SU-DHL-6 (cell line): ENCODE results near the gene FRRS1L.
A peak's percentile ranks its signal among the peaks of the same experiment; 100 is the strongest.

Experiments
- H2AFZ ChIP-seq: fragments of 200-600 bp; sonication (generic); 2 replicates; pipeline ENCODE4 v1.6.1; 2014; ENCODE audit warnings: low read depth, mild to moderate bottlenecking, moderate library complexity, mixed read lengths, antibody characterized with exemption, low read length; ENCODE audit not compliant: severe bottlenecking
- H3F3A ChIP-seq: fragments of 200-600 bp; shearing (Covaris generic); 2 replicates; pipeline ENCODE4 v1.6.0; 2016; ENCODE audit warnings: antibody characterized with exemption, mild to moderate bottlenecking; ENCODE audit not compliant: insufficient read depth
- H3K27ac ChIP-seq: fragments of 200-600 bp; sonication (generic); 2 replicates; pipeline ENCODE4 v1.5.1; 2016; ENCODE audit warnings: low read depth, mild to moderate bottlenecking, low read length, moderate library complexity, mixed read lengths
- H3K27me3 ChIP-seq: fragments of 200-600 bp; sonication (generic), shearing (Covaris generic); 2 replicates; pipeline ENCODE4 v1.6.0; 2014; ENCODE audit warnings: mild to moderate bottlenecking, low read length
- H3K36me3 ChIP-seq: fragments of 200-600 bp; sonication (generic); 2 replicates; pipeline ENCODE4 v1.6.1; 2014; ENCODE audit warnings: mild to moderate bottlenecking, low read length, mixed read lengths
- H3K4me2 ChIP-seq: fragments of 300-600, 200-600 bp; shearing (Covaris generic), sonication (generic); 2 replicates; pipeline ENCODE4 v1.6.0; 2014; ENCODE audit warnings: low read length, low read depth, mild to moderate bottlenecking; ENCODE audit not compliant: poor library complexity, severe bottlenecking
- H3K4me3 ChIP-seq: fragments of 200-600 bp; sonication (generic); 2 replicates; pipeline ENCODE4 v1.5.1; 2014; ENCODE audit warnings: antibody characterized with exemption, low read length, mild to moderate bottlenecking, mixed read lengths; ENCODE audit not compliant: insufficient read depth, poor library complexity, severe bottlenecking
- H3K79me2 ChIP-seq: fragments of 200-600 bp; sonication (generic); 2 replicates; pipeline ENCODE4 v1.6.1; 2014; ENCODE audit warnings: mild to moderate bottlenecking, low read length, moderate library complexity; ENCODE audit not compliant: insufficient read depth
- H3K9ac ChIP-seq: fragments of 200-600 bp; sonication (generic); 2 replicates; pipeline ENCODE4 v1.7.0; 2014; ENCODE audit warnings: mild to moderate bottlenecking, low read length
- H3K9me2 ChIP-seq: fragments of 200-600 bp; sonication (generic); replicated peaks from 2 replicates; pipeline ENCODE4 v1.6.1; 2014; ENCODE audit warnings: low read length; ENCODE audit not compliant: insufficient read depth
- H3K9me3 ChIP-seq: fragments of 200-600 bp; sonication (generic); 2 replicates; pipeline ENCODE4 v1.6.1; 2014; ENCODE audit warnings: low read length, mixed read lengths; ENCODE audit not compliant: insufficient read depth
- H4K20me1 ChIP-seq: fragments of 200-600 bp; sonication (generic); 2 replicates; pipeline ENCODE4 v1.6.1; 2014; ENCODE audit warnings: low read depth, mild to moderate bottlenecking, antibody characterized with exemption, low read length, moderate library complexity, mixed read lengths
- CTCF ChIP-seq: fragments of 200-600 bp; sonication (generic); IDR thresholded peaks from one replicate; pipeline ENCODE4 v1.5.1; 2017; ENCODE audit warnings: antibody characterized with exemption, mild to moderate bottlenecking, low read length, moderate library complexity; ENCODE audit not compliant: insufficient read depth, poor library complexity, severe bottlenecking
- EZH2phosphoT487 ChIP-seq: fragments of 200-600 bp; sonication (generic), shearing (Covaris generic); conservative IDR thresholded peaks from 2 replicates; pipeline ENCODE4 v1.6.1; 2018; ENCODE audit warnings: mild to moderate bottlenecking, antibody characterized with exemption, low read length, moderate library complexity, mixed read lengths

The FRRS1L gene

GRCh38 chr9:109143881-109144562 lies 23.0 kb downstream of the FRRS1L start:
- no peak for TF ChIP-seq EZH2phosphoT487
- peak; percentile 11 for TF ChIP-seq CTCF
- no peak overlapping the region for H3K4me2 ChIP-seq
- H3K9ac ChIP-seq, result no peak overlapping the region
- no peaks in the 10 kb centered on the region for H3F3A ChIP-seq
- H3K9me2 ChIP-seq, result no peaks in the 10 kb centered on the region
- H3K27me3 ChIP-seq, result no peaks in the 10 kb centered on the region
- H3K4me3 ChIP-seq, result no peak overlapping the region
- H3K79me2 ChIP-seq, result no peaks in the 10 kb centered on the region
- H3K36me3 ChIP-seq, result no peaks in the 10 kb centered on the region
- H4K20me1 ChIP-seq, result no peaks in the 10 kb centered on the region
- H2AFZ ChIP-seq, result no peak overlapping the region
- no peak overlapping the region for H3K27ac ChIP-seq
- no peaks in the 10 kb centered on the region for H3K9me3 ChIP-seq

- no peaks in the 10 kb centered on the region for H3F3A ChIP-seq
- no peaks in the 10 kb centered on the region for H3K36me3 ChIP-seq
- TF ChIP-seq EZH2phosphoT487 (no peak), CTCF (no peak)
- no peaks in the 10 kb centered on the region for H4K20me1 ChIP-seq
- no peak overlapping the region for H3K27ac ChIP-seq
- H3K9me2 ChIP-seq, result no peaks in the 10 kb centered on the region
- H3K4me3 ChIP-seq, result no peak overlapping the region
- no peak overlapping the region for H2AFZ ChIP-seq
- no peak overlapping the region for H3K4me2 ChIP-seq
- H3K79me2 ChIP-seq, result no peaks in the 10 kb centered on the region
- no peaks in the 10 kb centered on the region for H3K27me3 ChIP-seq
- H3K9ac ChIP-seq, result no peak overlapping the region
- no peaks in the 10 kb centered on the region for H3K9me3 ChIP-seq
Observed at GRCh38 chr9:109141375-109141774, 25.7 kb downstream of the FRRS1L start.

- TF ChIP-seq CTCF, result no peak
- TF ChIP-seq EZH2phosphoT487, result no peak
- no peak overlapping the region for H2AFZ ChIP-seq
- no peak overlapping the region for H3K4me3 ChIP-seq
- H3K9ac ChIP-seq, result no peak overlapping the region
- no peak overlapping the region for H3K27ac ChIP-seq
- H3F3A ChIP-seq, result no peaks in the 10 kb centered on the region
- no peaks in the 10 kb centered on the region for H4K20me1 ChIP-seq
- no peaks in the 10 kb centered on the region for H3K79me2 ChIP-seq
- H3K4me2 ChIP-seq, result no peak overlapping the region
- H3K9me3 ChIP-seq, result no peaks in the 10 kb centered on the region
- no peaks in the 10 kb centered on the region for H3K36me3 ChIP-seq
- H3K27me3 ChIP-seq, result no peaks in the 10 kb centered on the region; the same call in 1 of the 2 replicates
- H3K9me2 ChIP-seq, result no peaks in the 10 kb centered on the region
Observed at GRCh38 chr9:109139851-109140250, 27.2 kb downstream of the FRRS1L start.

GRCh38 chr9:109138421-109138820 lies 28.6 kb downstream of the FRRS1L start:
- H3K4me2 ChIP-seq, result no peak overlapping the region
- H3K9ac ChIP-seq, result no peak overlapping the region
- H4K20me1 ChIP-seq, result no peaks in the 10 kb centered on the region

More at GRCh38 chr9:109138421-109138820, 28.6 kb downstream of the FRRS1L start:
- Histone ChIP-seq H3K4me3 (no peak overlapping the region), H3K79me2 (no peaks in the 10 kb centered on the region), H3K27me3 (no peaks in the 10 kb centered on the region; the same call in 1 of the 2 replicates), H3K27ac (no peak overlapping the region), H3F3A (no peaks in the 10 kb centered on the region), H3K9me2 (no peaks in the 10 kb centered on the region), H3K9me3 (no peaks in the 10 kb centered on the region), H3K36me3 (no peaks in the 10 kb centered on the region), H2AFZ (no peak overlapping the region)
- no peak for TF ChIP-seq CTCF
- TF ChIP-seq EZH2phosphoT487, result no peak
